Activated CD4-positive, alpha-beta T cell treated with anti-CD3 and anti-CD28 coated beads, Interleukin-2, amount 50 U/mL, for 24 hours (primary cell): ENCODE data around the gene DCAF10.
"Not testable (repeated sequence)": the region's sequence is repeated elsewhere in the genome, so short reads cannot be mapped to it uniquely, and the experiment has no call there.

Experiments used
- DNase-seq, 2 donors: peaks; one replicate each; pipeline ENCODE4 v3.0.0-alpha.2; 2020; ENCODE audit warnings: low read depth in 1 of 2, low spot score in 1 of 2

DCAF10 gene

GRCh38 chr9:37790096-37790495 lies 10.5 kb upstream of the DCAF10 start:
- no peak for DNase-seq

- DNase-seq = no peak
Observed at GRCh38 chr9:37792122-37792521, 8.5 kb upstream of the DCAF10 start.

- no peak for DNase-seq
Observed at GRCh38 chr9:37796232-37796631, 4.4 kb upstream of the DCAF10 start.

DNA sequence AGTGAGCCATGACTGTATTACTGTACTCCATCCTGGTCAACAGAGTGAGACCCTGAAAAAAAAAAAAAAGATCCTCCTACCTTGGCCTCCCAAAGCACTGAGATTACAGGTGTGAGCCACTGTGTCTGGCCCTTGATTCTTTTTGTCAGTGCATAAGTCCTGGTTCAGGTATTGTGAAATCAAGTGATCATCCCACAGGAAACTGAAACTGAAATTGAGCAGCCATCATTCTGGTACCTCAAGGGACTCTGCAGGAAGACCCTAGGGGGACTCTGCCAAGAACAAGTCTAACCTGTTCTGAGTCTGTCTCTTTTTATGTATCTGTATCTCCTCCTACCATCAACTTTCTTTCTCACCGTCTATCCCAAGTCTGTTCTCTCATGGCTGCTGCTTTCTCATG lies 1.9 kb upstream of the DCAF10 start:
- DNase-seq = no peak

DNA sequence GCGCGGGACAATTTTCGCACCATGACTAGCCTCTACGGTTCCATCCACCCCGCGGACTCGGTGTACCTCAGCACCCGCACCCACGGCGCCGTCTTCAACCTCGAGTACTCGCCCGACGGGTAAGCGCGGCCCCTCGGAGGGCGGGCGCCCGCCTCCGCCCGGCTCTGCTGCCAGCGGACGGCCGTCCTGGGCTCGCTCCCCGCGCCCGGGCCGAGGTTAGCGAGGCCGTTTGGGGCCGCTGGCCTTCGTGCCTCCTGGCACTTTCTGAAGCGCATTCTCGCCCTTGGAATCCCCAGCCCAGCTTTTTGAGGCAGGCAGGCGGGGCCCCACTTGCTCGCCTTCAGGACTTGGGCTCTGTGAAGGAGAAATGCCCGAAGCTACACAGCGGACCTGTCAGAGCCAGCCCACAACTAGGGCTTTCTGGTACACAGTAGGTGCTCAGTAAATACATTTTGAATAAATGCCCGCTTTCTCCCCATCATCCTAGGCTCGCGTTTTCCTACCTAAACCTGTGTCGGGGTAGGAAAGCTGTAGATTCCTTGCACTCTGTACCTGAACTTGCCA lies 772 bp downstream of the DCAF10 start:
- DNase-seq = peak in 1 of 2 donors; percentile 6

GRCh38 chr9:37801959-37802711 lies 1.5 kb downstream of the DCAF10 start:
- no peak for DNase-seq

GRCh38 chr9:37806271-37806670 lies 5.7 kb downstream of the DCAF10 start:
- DNase-seq = no peak

DNA sequence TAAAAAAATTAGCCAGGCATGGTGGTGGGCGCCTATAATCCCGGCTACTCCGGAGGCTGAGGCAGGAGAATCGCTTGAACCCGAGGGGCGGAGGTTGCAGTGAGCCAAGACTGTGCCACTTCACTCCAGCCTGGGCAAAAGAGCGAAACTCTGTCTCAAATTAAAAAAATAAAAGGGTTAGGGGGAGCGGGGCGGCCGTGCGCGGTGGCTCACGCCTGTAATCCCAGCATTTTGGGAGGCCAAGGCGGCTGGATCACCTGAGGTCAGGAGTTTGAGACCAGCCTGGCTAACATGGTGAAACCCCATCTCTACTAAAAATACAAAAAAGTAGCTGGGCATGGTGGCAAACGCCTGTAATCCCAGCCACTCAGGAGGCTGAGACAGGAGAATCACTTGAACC lies 9.1 kb downstream of the DCAF10 start:
- not testable (repeated sequence) for DNase-seq

GRCh38 chr9:37811906-37812476 lies 11.4 kb downstream of the DCAF10 start:
- DNase-seq = no peak

DNA sequence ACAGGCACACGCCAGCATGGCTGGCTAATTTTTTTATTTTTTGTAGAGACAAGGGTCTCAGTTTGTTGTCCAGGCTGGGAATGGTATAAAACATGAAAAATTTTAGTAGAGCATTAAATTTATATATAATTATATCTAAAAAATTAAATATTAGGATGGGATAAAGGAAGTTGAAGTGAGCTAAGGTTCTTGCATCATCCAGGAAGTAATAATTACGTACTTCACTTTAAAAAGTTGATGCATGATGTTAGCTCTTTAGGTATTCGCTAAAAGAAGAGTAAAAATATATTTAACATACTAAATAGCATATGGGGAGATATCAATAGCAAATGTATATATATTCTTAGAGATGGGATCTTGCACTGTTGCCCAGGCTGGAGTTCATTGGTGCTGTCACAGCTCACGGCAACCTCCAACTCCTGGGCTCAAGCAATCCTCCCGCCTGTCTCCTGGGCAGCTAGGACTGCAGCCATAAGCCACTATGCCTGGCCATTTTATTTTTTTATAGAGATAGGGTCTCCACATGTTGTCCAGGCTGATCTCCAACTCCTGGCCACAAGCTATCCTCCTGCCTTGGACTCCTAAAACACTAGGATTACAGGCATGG lies 12.3 kb downstream of the DCAF10 start:
- no peak for DNase-seq

GRCh38 chr9:37818849-37819248 lies 18.3 kb downstream of the DCAF10 start:
- no peak for DNase-seq

DNA sequence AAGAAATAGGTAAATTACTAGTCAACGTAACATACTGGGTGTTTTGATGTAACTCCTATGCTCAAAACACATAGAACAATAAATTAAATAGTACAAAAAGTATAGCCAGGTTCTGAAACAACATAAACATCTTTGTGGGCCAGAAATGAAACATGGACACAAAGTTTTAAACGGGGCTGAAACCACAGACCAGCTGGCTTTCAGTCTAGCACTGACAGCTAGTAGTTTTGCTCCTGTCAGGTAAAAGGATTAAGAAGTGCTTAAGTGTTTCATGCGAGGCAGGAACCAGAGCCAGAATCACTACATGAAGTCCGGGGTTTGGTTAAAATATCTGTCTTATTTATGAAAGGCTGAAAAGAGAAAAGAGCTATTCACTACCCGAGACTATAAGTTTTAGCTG lies 19.5 kb downstream of the DCAF10 start:
- no peak for DNase-seq

GRCh38 chr9:37825174-37825573 lies 24.6 kb downstream of the DCAF10 start:
- DNase-seq = not testable (repeated sequence)

GRCh38 chr9:37827483-37828165 lies 27.0 kb downstream of the DCAF10 start:
- DNase-seq = no peak

- no peak for DNase-seq
Observed at GRCh38 chr9:37835821-37836220, 35.2 kb downstream of the DCAF10 start.

DNA sequence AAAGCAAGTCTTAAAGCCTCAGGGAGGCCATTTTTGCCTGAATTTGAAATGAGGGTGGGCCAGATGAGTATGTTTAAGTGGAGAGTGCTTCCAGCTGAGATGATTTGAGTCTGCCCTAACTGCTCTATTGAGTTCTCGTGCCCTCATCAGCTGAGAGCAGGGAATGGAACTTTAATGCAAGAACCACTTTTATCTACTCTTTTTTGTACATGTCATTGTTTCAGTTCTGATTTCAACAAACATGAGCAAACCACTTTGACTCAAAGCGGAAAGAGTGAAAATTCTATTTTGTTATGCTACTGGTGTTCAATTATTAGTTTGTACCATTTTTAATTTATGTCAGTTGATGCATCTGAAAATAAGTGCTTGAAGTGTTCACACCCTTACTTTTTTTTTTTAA lies 35.8 kb downstream of the DCAF10 start:
- peak in 1 of 2 donors; percentile 3 for DNase-seq

DNA sequence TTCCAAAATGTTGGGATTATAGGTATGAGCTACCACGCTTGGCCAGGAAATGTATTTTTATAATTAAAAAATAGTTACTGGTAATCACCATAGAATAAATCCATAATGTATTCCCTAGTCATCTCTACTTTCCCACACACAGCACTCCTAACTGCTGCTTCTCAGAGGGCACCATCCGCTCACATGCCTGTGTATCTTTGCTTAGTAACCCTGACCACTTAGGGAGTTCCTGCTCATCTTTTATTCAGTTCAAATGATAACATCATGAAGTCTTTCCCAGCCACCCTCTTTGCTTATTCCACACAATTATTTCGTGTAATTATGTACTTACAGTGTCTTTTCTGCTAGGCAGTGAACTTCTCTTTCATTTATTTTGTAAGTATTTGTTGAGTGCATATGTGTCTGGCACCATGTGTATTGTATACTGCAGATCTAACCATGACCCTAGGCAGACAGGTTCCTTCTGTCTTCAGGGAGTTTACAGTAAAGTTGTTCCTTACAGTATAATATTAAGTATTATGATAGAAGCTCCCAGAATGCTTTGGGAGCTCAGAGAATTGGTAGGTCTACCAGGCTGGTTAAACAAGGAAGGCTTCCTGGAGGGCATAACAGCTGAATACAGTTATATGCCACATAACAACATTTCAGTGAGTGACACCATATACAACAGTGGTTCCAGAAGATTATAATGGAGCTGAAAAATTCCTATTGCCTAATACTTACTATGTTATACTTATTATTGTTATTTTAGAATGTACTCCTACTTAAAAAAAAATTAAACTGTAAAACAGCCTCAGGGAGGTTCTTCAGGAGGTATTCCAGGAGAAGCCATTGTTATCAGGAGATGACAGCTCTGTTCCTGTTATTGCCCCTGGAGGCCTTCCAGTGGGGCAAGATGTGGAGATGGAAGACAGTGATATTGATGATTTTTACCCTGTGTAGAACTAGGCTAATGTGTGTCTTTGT lies 39.2 kb downstream of the DCAF10 start:
- no peak for DNase-seq

DNA sequence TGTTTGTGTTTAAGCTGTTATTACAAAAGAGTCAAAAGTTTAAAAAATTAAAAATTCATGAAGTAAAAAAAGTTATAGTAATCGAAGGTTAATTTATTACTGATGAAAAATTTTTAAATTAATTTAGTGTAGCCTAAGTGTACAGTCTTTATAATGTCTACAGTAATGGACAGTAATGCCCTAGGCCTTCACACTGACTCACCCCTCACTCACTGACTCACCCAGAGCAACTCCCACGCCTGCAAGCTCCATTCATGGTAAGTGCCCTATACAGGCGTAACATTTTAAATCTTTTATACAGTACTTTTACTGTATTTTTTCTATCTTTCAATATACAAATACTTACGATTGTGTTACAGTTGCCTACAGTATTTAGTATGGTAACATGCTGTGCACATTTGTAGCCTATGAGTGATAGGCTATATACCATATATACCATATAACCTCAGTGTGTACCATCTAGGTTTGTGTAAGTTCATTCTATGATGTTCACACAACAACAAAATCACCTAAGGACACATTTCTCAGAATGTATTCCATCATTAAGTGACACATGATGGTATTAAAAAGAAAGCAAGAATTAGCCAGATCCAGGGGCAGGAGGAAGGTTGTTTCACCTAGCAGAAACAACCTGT lies 40.1 kb downstream of the DCAF10 start:
- no peak for DNase-seq

DNA sequence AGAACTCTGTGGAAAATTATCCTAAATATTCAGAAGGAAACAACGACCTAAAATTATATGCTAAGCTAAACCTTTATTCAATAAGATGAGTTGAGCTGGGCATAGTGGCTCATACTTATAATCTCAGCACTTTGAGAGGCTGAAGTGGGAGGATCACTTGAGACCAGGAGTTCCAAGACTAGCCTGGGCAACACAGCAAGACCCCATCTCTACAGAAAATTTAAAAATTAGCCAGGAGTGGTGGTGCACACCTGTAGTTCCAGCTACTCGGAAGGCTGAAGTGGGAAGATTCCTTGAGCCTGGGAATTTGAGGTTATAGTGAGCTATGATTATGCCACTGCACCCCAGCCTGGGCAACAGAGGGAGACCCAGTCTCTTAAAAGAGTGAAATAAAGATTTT lies 51.6 kb downstream of the DCAF10 start:
- DNase-seq = no peak

GRCh38 chr9:37856551-37856950 lies 56.0 kb downstream of the DCAF10 start:
- no peak for DNase-seq
